Neuronal stem cell (in vitro differentiated cells): ENCODE measurements around the gene MEI4. TPM values are rescaled to one million over a fixed set of nuclear protein-coding genes. Genes with fewer than 3 reads are reported as not detected.

Experiments
- DNase-seq: peaks from one replicate; pipeline ENCODE4 v3.0.0-alpha.2; 2013; ENCODE audit warnings: low spot score
- H2AFZ ChIP-seq: one replicate; pipeline ENCODE4 v1.6.1; 2013; ENCODE audit warnings: mild to moderate bottlenecking, low read length, inconsistent platforms
- H2AK5ac ChIP-seq: 2 replicates; pipeline ENCODE4 v1.6.1; 2013; ENCODE audit warnings: low read depth, mild to moderate bottlenecking, inconsistent platforms, low read length, moderate library complexity, mixed read lengths
- H2BK120ac ChIP-seq: 2 replicates; pipeline ENCODE4 v1.6.1; 2013; ENCODE audit warnings: low read depth, mild to moderate bottlenecking, inconsistent platforms, low read length, moderate library complexity, mixed read lengths
- H2BK12ac ChIP-seq: one replicate; pipeline ENCODE4 v1.6.1; 2013; ENCODE audit warnings: low read length, inconsistent platforms
- H2BK15ac ChIP-seq: 2 replicates; pipeline ENCODE4 v1.6.1; 2013; ENCODE audit warnings: mild to moderate bottlenecking, low read length, inconsistent platforms, mixed read lengths
- H2BK5ac ChIP-seq: one replicate; pipeline ENCODE4 v1.6.1; 2013; ENCODE audit warnings: inconsistent platforms, mild to moderate bottlenecking, low read length, moderate library complexity
- H3K14ac ChIP-seq: one replicate; pipeline ENCODE4 v1.6.1; 2013; ENCODE audit warnings: low read length, inconsistent platforms
- H3K18ac ChIP-seq: 2 replicates; pipeline ENCODE4 v1.6.1; 2013; ENCODE audit warnings: low read length, inconsistent platforms
- H3K23ac ChIP-seq: 2 replicates; pipeline ENCODE4 v1.6.1; 2013; ENCODE audit warnings: low read depth, mild to moderate bottlenecking, mixed read lengths, low read length, inconsistent platforms; ENCODE audit not compliant: poor library complexity
- H3K27ac ChIP-seq: replicated peaks from 3 replicates; pipeline ENCODE4 v1.5.1; 2013; ENCODE audit warnings: low read length, inconsistent platforms
- H3K27me3 ChIP-seq, 3 experiments: 2 replicates each; pipeline ENCODE4 v1.6.1; 2013; ENCODE audit warnings: low read length in 3 of 3, mild to moderate bottlenecking in 2 of 3, inconsistent platforms in 1 of 3, low read depth in 1 of 3, mixed read lengths in 1 of 3, moderate library complexity in 1 of 3; ENCODE audit not compliant: control insufficient read depth in 3 of 3, insufficient read depth in 3 of 3
- H3K36me3 ChIP-seq, 2 donors: replicated peaks in 1 of 2; 2 replicates each; pipeline ENCODE4 v1.6.1; 2013; ENCODE audit warnings: low read length in 2 of 2; ENCODE audit not compliant: control insufficient read depth in 2 of 2, insufficient read depth in 2 of 2
- H3K4ac ChIP-seq: 2 replicates; pipeline ENCODE4 v1.6.1; 2013; ENCODE audit warnings: inconsistent platforms, mild to moderate bottlenecking, low read length, moderate library complexity
- H3K4me1 ChIP-seq, 2 donors: 1 replicate in 1 of 2; 2 replicates in 1 of 2; pipeline ENCODE4 v1.6.1; 2013; ENCODE audit warnings: low read length in 2 of 2, low read depth in 1 of 2; ENCODE audit not compliant: control insufficient read depth in 2 of 2, insufficient read depth in 1 of 2
- H3K4me2 ChIP-seq: one replicate; pipeline ENCODE4 v1.6.1; 2013; ENCODE audit warnings: mild to moderate bottlenecking, low read length, inconsistent platforms; ENCODE audit not compliant: insufficient read depth, poor library complexity, severe bottlenecking
- H3K4me3 ChIP-seq, 2 donors: 2 replicates each; pipeline ENCODE4 v1.5.1; 2013; ENCODE audit warnings: low read length in 2 of 2, mild to moderate bottlenecking in 2 of 2, inconsistent platforms in 1 of 2, moderate library complexity in 1 of 2
- H3K79me1 ChIP-seq: one replicate; pipeline ENCODE4 v1.6.1; 2013; ENCODE audit warnings: low read depth, mild to moderate bottlenecking, inconsistent platforms, low read length, moderate library complexity
- H3K9ac ChIP-seq: one replicate; pipeline ENCODE4 v1.6.1; 2013; ENCODE audit warnings: mild to moderate bottlenecking, low read depth, low read length, inconsistent platforms; ENCODE audit not compliant: poor library complexity
- H3K9me3 ChIP-seq, 2 donors: replicated peaks in 1 of 2; 2 replicates each; pipeline versions ENCODE3 to v1.6.1; 2013; ENCODE audit warnings: low read length in 2 of 2, mild to moderate bottlenecking in 2 of 2, inconsistent platforms in 1 of 2, low read depth in 1 of 2, mixed read lengths in 1 of 2, moderate library complexity in 1 of 2; ENCODE audit not compliant: control insufficient read depth in 2 of 2, insufficient read depth in 1 of 2
- H4K8ac ChIP-seq: one replicate; pipeline ENCODE4 v1.6.1; 2013; ENCODE audit warnings: low read depth, mild to moderate bottlenecking, inconsistent platforms, low read length, moderate library complexity
- H4K91ac ChIP-seq: one replicate; pipeline ENCODE4 v1.6.1; 2013; ENCODE audit warnings: low read length, low read depth, mild to moderate bottlenecking, inconsistent platforms; ENCODE audit not compliant: poor library complexity
- WGBS, 2 donors: extraction: QIAGEN DNeasy Blood & Tissue Kit; methylation state at CpG; one replicate each; pipeline ENCODE4 v1.1.7; 2013; ENCODE audit warnings: missing lambda C conversion rate in 2 of 2, mixed read lengths in 1 of 2; ENCODE audit not compliant: insufficient read length in 2 of 2, insufficient replicate concordance in 1 of 2; ENCODE audit errors: extremely low coverage in 2 of 2; 5-methylcytosine and 5-hydroxymethylcytosine counted together
- polyA plus RNA-seq, 2 experiments: library from polyadenylated mRNA; stranded (reverse); fragments of 200-250 nt; gene quantifications; one replicate each; pipeline ENCODE4 v1.2.3, GENCODE V29; 2013

MEI4 gene, protein sequence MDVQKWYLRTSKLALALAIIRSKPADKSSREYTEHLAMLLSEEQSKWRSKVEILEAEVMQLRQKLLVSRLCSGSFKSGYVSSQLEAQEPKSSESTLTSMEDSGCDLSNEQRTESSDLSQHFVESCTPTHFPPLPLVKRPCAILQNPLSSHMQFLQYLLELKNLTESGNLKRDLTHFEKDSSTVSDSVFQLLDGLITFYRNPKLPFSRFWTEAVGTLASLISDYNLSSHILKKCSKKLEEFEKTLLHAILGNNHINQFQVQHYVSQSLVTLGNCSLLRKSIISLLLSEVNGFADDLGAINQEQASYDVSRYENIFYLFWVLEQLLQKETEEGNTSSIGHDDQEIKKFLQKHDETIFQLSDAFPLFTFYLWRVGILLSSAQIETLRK
- polyA plus RNA-seq (2013, experiment 1 of 2), result 0.40 TPM
- 0.37 TPM for polyA plus RNA-seq (2013, experiment 2 of 2)

GRCh38 chr6:77652739-77653138 is at the start of gene MEI4:
Gene MEI4, plus strand, starts transcription at chr6:77653039. Its CDS starts 37,633 bp downstream, at chr6:77690672.
- WGBS, 2 donors, result no CpG with 5 or more reads among the region's 2 CpGs
- H2BK120ac ChIP-seq, result no peak within 1 kb of the TSS
- no peak within 1 kb of the TSS for H2BK5ac ChIP-seq
- H2BK15ac ChIP-seq, result no peak within 1 kb of the TSS
- H2AK5ac ChIP-seq, result no peak within 1 kb of the TSS
- H4K91ac ChIP-seq, result no peak within 1 kb of the TSS
- no peaks in the 10 kb centered on the region for H3K27me3 ChIP-seq
- H4K8ac ChIP-seq, result no peak within 1 kb of the TSS
- H3K14ac ChIP-seq, result no peak within 1 kb of the TSS
- H2AFZ ChIP-seq, result no peak within 1 kb of the TSS
- no peak within 1 kb of the TSS for H3K4me3 ChIP-seq
- no peaks in the 10 kb centered on the region for H3K36me3 ChIP-seq
- H3K23ac ChIP-seq, result no peak within 1 kb of the TSS
- no peaks in the 10 kb centered on the region for H3K4me1 ChIP-seq
- no peak within 1 kb of the TSS for H3K18ac ChIP-seq
- DNase-seq, result no peak
- no peak within 1 kb of the TSS for H3K4ac ChIP-seq
- no peak within 1 kb of the TSS for H3K27ac ChIP-seq
- H3K9ac ChIP-seq, result no peak within 1 kb of the TSS
- no peak within 1 kb of the TSS for H2BK12ac ChIP-seq
- H3K79me1 ChIP-seq, result no peaks in the 10 kb centered on the region
- H3K9me3 ChIP-seq, result no peaks in the 10 kb centered on the region
- no peak within 1 kb of the TSS for H3K4me2 ChIP-seq

GRCh38 chr6:77604476-77604875 is 48.4 kb upstream of the MEI4 start:
- Histone ChIP-seq H4K8ac (no peak overlapping the region), H2AFZ (no peak overlapping the region), H3K9ac (no peak overlapping the region), H3K27ac (no peak overlapping the region), H2BK120ac (no peak overlapping the region), H3K36me3 (no peaks in the 10 kb centered on the region), H3K4me1 (no peaks in the 10 kb centered on the region), H2BK5ac (no peak overlapping the region), H2BK12ac (no peak overlapping the region), H2BK15ac (no peak overlapping the region), H3K23ac (no peak overlapping the region), H3K27me3 (no peaks in the 10 kb centered on the region), H4K91ac (no peak overlapping the region), H2AK5ac (no peak overlapping the region), H3K4ac (no peak overlapping the region), H3K18ac (no peak overlapping the region), H3K4me2 (no peak overlapping the region), H3K4me3 (no peak overlapping the region), H3K14ac (no peak overlapping the region), H3K9me3 (no peaks in the 10 kb centered on the region), H3K79me1 (no peaks in the 10 kb centered on the region)
- no CpG with 5 or more reads among the region's 4 CpGs for WGBS, 2 donors
- no peak for DNase-seq

DNA sequence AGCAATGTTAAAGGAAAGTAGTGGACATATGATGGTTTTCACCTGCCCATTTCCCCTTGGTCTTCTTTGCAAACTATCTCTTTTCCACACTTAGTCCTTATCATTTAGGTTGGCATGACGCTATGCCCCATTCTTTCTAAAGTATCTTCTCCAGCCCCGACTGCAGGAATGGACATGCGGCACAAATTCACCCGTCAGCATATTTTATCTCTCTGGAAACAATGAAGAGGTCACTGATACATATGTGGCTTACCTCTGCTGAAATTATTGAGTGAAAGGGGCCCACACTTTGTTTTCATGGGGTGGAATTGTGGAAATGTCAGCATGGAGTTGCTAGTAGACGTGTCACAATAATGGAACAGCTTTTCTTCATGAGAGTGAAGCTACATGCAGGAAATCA is 45.8 kb upstream of the MEI4 start:
- H3K4ac ChIP-seq, result no peak overlapping the region

GRCh38 chr6:77609106-77609505 is 43.7 kb upstream of the MEI4 start:
- no peak for DNase-seq
- no peak overlapping the region for H2BK120ac ChIP-seq
- H3K9me3 ChIP-seq, result no peaks in the 10 kb centered on the region
- no peak overlapping the region for H4K8ac ChIP-seq
- no peak overlapping the region for H3K4ac ChIP-seq
- no peak overlapping the region for H3K4me3 ChIP-seq
- no peak overlapping the region for H3K27ac ChIP-seq
- H3K14ac ChIP-seq, result no peak overlapping the region
- H3K36me3 ChIP-seq, result no peaks in the 10 kb centered on the region
- H3K27me3 ChIP-seq, result no peaks in the 10 kb centered on the region
- H3K79me1 ChIP-seq, result no peaks in the 10 kb centered on the region
- no peak overlapping the region for H3K23ac ChIP-seq
- no CpG with 5 or more reads among the region's 1 CpG for WGBS, 2 donors
- H2BK5ac ChIP-seq, result no peak overlapping the region
- H3K4me1 ChIP-seq, result no peaks in the 10 kb centered on the region
- no peak overlapping the region for H3K4me2 ChIP-seq
- no peak overlapping the region for H4K91ac ChIP-seq
- no peak overlapping the region for H2AFZ ChIP-seq
- H3K18ac ChIP-seq, result no peak overlapping the region
- H2BK12ac ChIP-seq, result no peak overlapping the region
- H3K9ac ChIP-seq, result no peak overlapping the region
- H2AK5ac ChIP-seq, result no peak overlapping the region
- no peak overlapping the region for H2BK15ac ChIP-seq

More for the DNA sequence above, 45.8 kb upstream of the MEI4 start:
- no peaks in the 10 kb centered on the region for H3K4me1 ChIP-seq
- H2AK5ac ChIP-seq, result no peak overlapping the region
- no peak overlapping the region for H2BK5ac ChIP-seq
- no peaks in the 10 kb centered on the region for H3K36me3 ChIP-seq
- H3K23ac ChIP-seq, result no peak overlapping the region
- no peak overlapping the region for H3K9ac ChIP-seq
- H3K79me1 ChIP-seq, result no peaks in the 10 kb centered on the region
- H2AFZ ChIP-seq, result no peak overlapping the region
- no peak overlapping the region for H3K27ac ChIP-seq
- no peaks in the 10 kb centered on the region for H3K9me3 ChIP-seq
- H2BK15ac ChIP-seq, result no peak overlapping the region
- H4K8ac ChIP-seq, result no peak overlapping the region
- H3K18ac ChIP-seq, result no peak overlapping the region
- no peak overlapping the region for H3K4me3 ChIP-seq
- no peak overlapping the region for H2BK120ac ChIP-seq
- H3K27me3 ChIP-seq, result no peaks in the 10 kb centered on the region
- no peak overlapping the region for H3K14ac ChIP-seq
- no peak overlapping the region for H4K91ac ChIP-seq
- no CpG with 5 or more reads among the region's 5 CpGs for WGBS, 2 donors
- no peak for DNase-seq
- H3K4me2 ChIP-seq, result no peak overlapping the region
- no peak overlapping the region for H2BK12ac ChIP-seq
